Measurements from ENCODE around the gene CYP24A1. TPM values are rescaled to one million over a fixed set of nuclear protein-coding genes. Genes with fewer than 3 reads are reported as not detected.

Gene CYP24A1
- total and polyA plus RNA-seq, 9 donors, result 0.15 to 3.7 TPM; not detected in 7

GRCh38 chr20:54168961-54169862 is 4.6 kb downstream of the CYP24A1 start:
- DNase-seq, result no peak
- 66 to 72% (median 67%) methylated on average over 14 of the region's 14 CpGs for WGBS, 3 donors
- no peak overlapping the region for H3K27ac ChIP-seq
- H3K4me1 ChIP-seq (ENCODE audit: insufficient read depth), result peaks cover 7% of the 10 kb centered on the region
- no peaks in the 10 kb centered on the region for H3K9me3 ChIP-seq
- intact Hi-C loops (cut with DNase I), result no loop called here
- TF ChIP-seq POLR2A (IDR thresholded peaks at IDR 0.05) (no peak), CTCF (IDR thresholded peaks at IDR 0.05) (no peak), EP300 (IDR thresholded peaks at IDR 0.05) (no peak)
- no peak overlapping the region for H3K4me3 ChIP-seq
- no peaks in the 10 kb centered on the region for H3K27me3 ChIP-seq
- no peaks in the 10 kb centered on the region for H3K36me3 ChIP-seq

GRCh38 chr20:54167909-54168872 is 5.6 kb downstream of the CYP24A1 start:
- intact Hi-C loops (cut with DNase I), result no loop called here
- Histone ChIP-seq H3K27me3 (no peaks in the 10 kb centered on the region), H3K36me3 (no peaks in the 10 kb centered on the region), H3K27ac (no peak overlapping the region), H3K9me3 (no peaks in the 10 kb centered on the region), H3K4me1 (ENCODE audit: insufficient read depth) (peaks cover 2% of the 10 kb centered on the region), H3K4me3 (no peak overlapping the region)
- WGBS, 3 donors, result 43 to 50% (median 48%) methylated on average over 11 of the region's 11 CpGs
- TF ChIP-seq EP300 (IDR thresholded peaks at IDR 0.05) (no peak), POLR2A (IDR thresholded peaks at IDR 0.05) (no peak), CTCF (IDR thresholded peaks at IDR 0.05) (no peak)
- DNase-seq, result no peak

GRCh38 chr20:54166987-54167662 is 6.7 kb downstream of the CYP24A1 start:
- DNase-seq, result no peak
- no peak overlapping the region for H3K27ac ChIP-seq
- intact Hi-C loops (cut with DNase I), result no loop called here
- TF ChIP-seq EP300 (IDR thresholded peaks at IDR 0.05), result no peak
- no peak for TF ChIP-seq CTCF (IDR thresholded peaks at IDR 0.05)
- TF ChIP-seq POLR2A (IDR thresholded peaks at IDR 0.05), result no peak
- 86 to 91% (median 87%) methylated on average over 7 of the region's 7 CpGs for WGBS, 3 donors
- no peak overlapping the region for H3K4me3 ChIP-seq
- no peaks in the 10 kb centered on the region for H3K36me3 ChIP-seq
- H3K27me3 ChIP-seq, result no peaks in the 10 kb centered on the region
- no peaks in the 10 kb centered on the region for H3K9me3 ChIP-seq
- H3K4me1 ChIP-seq (ENCODE audit: insufficient read depth), result no peaks in the 10 kb centered on the region

GRCh38 chr20:54165803-54166202 is 8.0 kb downstream of the CYP24A1 start:
- H3K27ac ChIP-seq, result no peak overlapping the region
- H3K36me3 ChIP-seq, result no peaks in the 10 kb centered on the region
- H3K4me3 ChIP-seq, result no peak overlapping the region
- TF ChIP-seq EP300 (IDR thresholded peaks at IDR 0.05) (no peak), POLR2A (IDR thresholded peaks at IDR 0.05) (no peak), CTCF (IDR thresholded peaks at IDR 0.05) (no peak)
- 32 to 48% (median 46%) methylated on average over 2 of the region's 2 CpGs for WGBS, 3 donors
- intact Hi-C loops (cut with DNase I), result no loop called here
- DNase-seq, result no peak
- H3K27me3 ChIP-seq, result no peaks in the 10 kb centered on the region
- H3K9me3 ChIP-seq, result no peaks in the 10 kb centered on the region
- H3K4me1 ChIP-seq (ENCODE audit: insufficient read depth), result no peaks in the 10 kb centered on the region

Data from ovary (tissue), 9 donors.